ENCODE measurements around the gene TMEM163. TPM values are rescaled to one million over a fixed set of nuclear protein-coding genes. Genes with fewer than 3 reads are reported as not detected.

Gene TMEM163
- total RNA-seq, 1 donor from 2014 or later = 0.34 TPM

GRCh38 chr2:134690629-134691215 is 28.1 kb downstream of the TMEM163 start:
- no peak for DNase-seq

GRCh38 chr2:134689315-134689714 is 29.5 kb downstream of the TMEM163 start:
- DNase-seq = no peak

- DNase-seq = no peak
These were observed 32.8 kb downstream of the TMEM163 start for GRCh38 chr2:134685967-134686366.

- DNase-seq = peak; percentile 94
These were observed 35.2 kb downstream of the TMEM163 start for GRCh38 chr2:134683561-134684112.

- peak; percentile 85 for DNase-seq
These were observed 36.1 kb downstream of the TMEM163 start for GRCh38 chr2:134682726-134683125.

- DNase-seq = no peak
These were observed 37.6 kb downstream of the TMEM163 start for GRCh38 chr2:134681201-134681600.

GRCh38 chr2:134679745-134680144 is 39.1 kb downstream of the TMEM163 start:
- no peak for DNase-seq

- no peak for DNase-seq
These were observed 39.5 kb downstream of the TMEM163 start for GRCh38 chr2:134679294-134679693.

- DNase-seq = peak; percentile 58
These were observed 40.7 kb downstream of the TMEM163 start for GRCh38 chr2:134677856-134678756.

GRCh38 chr2:134676960-134677359 is 41.8 kb downstream of the TMEM163 start:
- no peak for DNase-seq

GRCh38 chr2:134675314-134675713 is 43.5 kb downstream of the TMEM163 start:
- peak; percentile 39 for DNase-seq

- DNase-seq = no peak
These were observed 44.1 kb downstream of the TMEM163 start for GRCh38 chr2:134674687-134675086.

GRCh38 chr2:134671513-134671912 is 47.3 kb downstream of the TMEM163 start:
- no peak for DNase-seq

- no peak for DNase-seq
These were observed 47.8 kb downstream of the TMEM163 start for GRCh38 chr2:134670955-134671354.

GRCh38 chr2:134669731-134670669 is 48.8 kb downstream of the TMEM163 start:
- DNase-seq = no peak

GRCh38 chr2:134668821-134669220 is 50.0 kb downstream of the TMEM163 start:
- DNase-seq = no peak

GRCh38 chr2:134667541-134667940 is 51.3 kb downstream of the TMEM163 start:
- DNase-seq = no peak

GRCh38 chr2:134667081-134667480 is 51.7 kb downstream of the TMEM163 start:
- no peak for DNase-seq

- DNase-seq = no peak
These were observed 52.9 kb downstream of the TMEM163 start for GRCh38 chr2:134665727-134666506.

GRCh38 chr2:134663451-134664450 is 55.0 kb downstream of the TMEM163 start:
- DNase-seq = no peak

All from dermis blood vessel endothelial cell (primary cell).